Stimulated activated naive B cell treated with anti-CD40 and anti-IgM and Interleukin-4, amounts not matched to agents 10 μg/mL and 1 μg/mL and 100 μg/mL, for 72 hours (primary cell): ENCODE results near the gene PCNX2.

Source experiments
- ATAC-seq, 2 donors: fragments of 150-1000 bp; cut with Tn5 transposase; replicated peaks; 2 replicates each; pipeline ENCODE4 v1.10.0; 2021; ENCODE audit warnings: moderate library complexity in 1 of 2
- DNase-seq: peaks from one replicate; pipeline ENCODE4 v3.0.0; 2021
- H3K27ac Mint-ChIP-seq: one replicate; pipeline ENCODE4 v1.8.0; 2022; ENCODE audit warnings: mild to moderate bottlenecking, mixed read lengths
- H3K27me3 Mint-ChIP-seq, 2 donors: one replicate each; pipeline ENCODE4 v1.8.0; 2022; ENCODE audit warnings: mixed read lengths in 2 of 2
- H3K36me3 Mint-ChIP-seq, 2 donors: one replicate each; pipeline ENCODE4 v1.8.0; 2022; ENCODE audit warnings: mixed read lengths in 2 of 2, mild to moderate bottlenecking in 1 of 2
- H3K4me1 Mint-ChIP-seq, 2 donors: one replicate each; pipeline ENCODE4 v1.8.0; 2022; ENCODE audit warnings: mixed read lengths in 2 of 2, mild to moderate bottlenecking in 1 of 2
- H3K4me3 Mint-ChIP-seq, 2 donors: one replicate each; pipeline ENCODE4 v1.8.0; 2022; ENCODE audit warnings: mild to moderate bottlenecking in 2 of 2, mixed read lengths in 2 of 2, moderate library complexity in 1 of 2
- H3K9me3 Mint-ChIP-seq, 2 donors: one replicate each; pipeline ENCODE4 v1.8.0; 2022; ENCODE audit warnings: mixed read lengths in 2 of 2, mild to moderate bottlenecking in 1 of 2

The PCNX2 gene

DNA sequence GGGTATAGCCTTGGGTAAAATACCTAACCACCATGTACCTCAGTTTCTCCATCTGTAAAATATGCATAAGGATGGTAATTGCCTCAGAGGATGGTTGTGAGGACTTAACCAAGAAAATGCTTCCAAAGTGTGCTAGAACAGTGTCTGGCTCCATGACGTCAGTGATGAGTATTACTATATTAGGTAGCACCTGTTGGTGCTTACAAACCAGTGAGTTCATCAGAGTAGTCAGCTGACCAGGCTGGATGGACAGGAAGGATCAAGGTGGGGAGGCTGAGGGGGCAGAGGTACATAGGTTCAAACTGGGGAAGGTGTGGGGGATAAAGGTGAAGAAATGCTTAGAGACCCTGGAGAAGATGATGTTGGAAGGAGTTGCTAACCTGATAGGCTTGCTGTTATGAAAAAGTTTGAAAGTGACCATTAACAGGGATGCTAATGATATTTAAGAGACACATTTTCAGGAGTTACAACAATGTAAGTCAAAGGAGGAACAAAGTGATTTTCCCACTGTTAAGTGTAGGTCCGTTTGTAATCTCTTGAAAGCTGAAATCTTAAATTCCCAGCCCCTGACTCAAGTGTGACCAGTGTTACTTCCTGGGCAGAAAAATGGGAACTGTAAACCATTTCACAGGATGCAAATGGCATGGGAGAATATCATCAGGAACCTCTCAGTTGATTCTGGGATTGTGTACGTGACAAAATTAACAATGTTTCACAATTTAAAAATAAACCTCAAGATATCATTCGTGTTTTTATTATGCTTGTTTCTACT is 340.7 kb downstream of the PCNX2 start:
- Mint-ChIP-seq H3K27me3 (no peaks in the 10 kb centered on the region), H3K4me1 (peaks cover 20 to 32% of the 10 kb centered on the region in 2 donors), H3K36me3 (peaks cover 33 to 46% of the 10 kb centered on the region in 2 donors), H3K9me3 (peaks cover 10% of the 10 kb centered on the region in 2 donors), H3K27ac (no peak overlapping the region), H3K4me3 (no peak overlapping the region)
- ATAC-seq, result no peak
- DNase-seq, result no peak

DNA sequence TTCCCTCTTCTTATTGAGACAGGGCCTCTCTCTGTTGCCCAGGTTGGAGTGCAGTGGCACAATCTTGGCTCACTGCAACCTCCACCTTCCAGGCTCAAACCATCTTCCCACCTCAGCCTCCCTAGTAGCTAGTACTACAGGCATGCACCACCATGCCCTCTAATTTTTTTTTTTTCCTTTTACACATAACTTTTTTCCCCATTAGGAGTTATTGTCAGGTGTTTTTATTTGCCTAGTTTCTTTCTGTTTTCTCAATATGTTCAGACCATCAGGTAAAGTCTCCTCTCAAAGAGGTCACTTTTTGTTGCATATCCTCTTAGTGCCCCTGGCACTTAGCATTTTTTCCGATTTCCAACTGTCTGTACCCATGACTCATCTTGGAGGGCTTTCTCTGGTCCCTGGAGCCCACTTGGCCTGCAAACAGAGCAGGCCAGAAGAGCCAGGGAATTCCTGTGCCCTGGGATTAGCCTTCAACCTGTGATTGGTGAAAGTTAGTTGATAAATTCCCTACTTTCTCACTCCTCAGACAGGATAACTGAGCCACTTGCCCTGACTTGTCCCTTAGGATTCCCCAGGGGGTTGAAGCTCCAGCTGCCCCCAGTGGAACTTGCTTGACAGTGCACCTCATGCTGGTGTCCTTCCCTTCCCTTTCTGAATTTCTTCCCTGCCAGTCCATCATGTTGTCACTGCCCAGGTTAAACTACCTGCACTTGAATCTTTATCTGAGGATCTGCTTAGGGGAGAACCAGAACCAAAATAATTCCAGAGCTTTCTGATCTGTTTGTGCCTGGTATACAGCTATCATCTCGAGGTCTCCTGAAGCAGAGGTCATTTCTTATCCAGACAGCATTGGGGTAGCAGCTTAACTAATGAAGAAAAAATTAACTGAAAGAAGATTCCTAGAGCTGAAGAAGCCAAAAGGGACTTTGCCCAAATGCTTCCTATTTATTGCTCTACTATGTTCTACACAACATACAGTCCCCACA is 342.7 kb downstream of the PCNX2 start:
- Mint-ChIP-seq H3K9me3 (peaks cover 3% of the 10 kb centered on the region in 2 donors), H3K4me1 (peaks cover 25 to 40% of the 10 kb centered on the region in 2 donors), H3K27ac (no peak overlapping the region), H3K27me3 (no peaks in the 10 kb centered on the region), H3K36me3 (peaks cover 17 to 28% of the 10 kb centered on the region in 2 donors), H3K4me3 (peak overlapping the region; percentile 23 to 30)
- DNase-seq (peak; percentile 26), ATAC-seq (peak; percentile 42 to 46)

DNA sequence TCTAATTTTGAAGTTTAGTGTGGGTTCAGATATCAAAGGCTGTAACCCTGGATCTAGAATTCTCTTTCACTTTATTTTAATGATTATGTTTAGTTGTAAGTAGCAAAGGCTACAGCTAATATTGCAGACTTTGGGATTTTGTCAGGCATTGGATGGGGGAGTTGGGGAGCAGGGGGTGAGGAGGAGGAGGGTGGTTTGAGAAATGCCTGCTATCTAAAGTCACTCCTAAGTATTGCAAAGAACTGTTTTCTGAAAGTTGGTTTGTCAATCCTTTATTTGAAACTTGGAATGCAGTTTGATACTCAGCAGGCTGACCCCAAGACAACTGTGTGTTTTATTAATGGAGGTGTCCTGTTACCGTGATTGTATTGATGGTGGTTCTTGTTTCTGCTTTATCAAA is 343.9 kb downstream of the PCNX2 start:
- peaks cover 8 to 17% of the 10 kb centered on the region in 2 donors for H3K36me3 Mint-ChIP-seq
- no peak for DNase-seq
- H3K4me3 Mint-ChIP-seq, result peak overlapping the region; percentile 90 to 93
- H3K4me1 Mint-ChIP-seq, result peaks cover 23 to 40% of the 10 kb centered on the region in 2 donors
- no peaks in the 10 kb centered on the region for H3K27me3 Mint-ChIP-seq
- no peak for ATAC-seq
- no peaks in the 10 kb centered on the region for H3K9me3 Mint-ChIP-seq
- no peak overlapping the region for H3K27ac Mint-ChIP-seq

DNA sequence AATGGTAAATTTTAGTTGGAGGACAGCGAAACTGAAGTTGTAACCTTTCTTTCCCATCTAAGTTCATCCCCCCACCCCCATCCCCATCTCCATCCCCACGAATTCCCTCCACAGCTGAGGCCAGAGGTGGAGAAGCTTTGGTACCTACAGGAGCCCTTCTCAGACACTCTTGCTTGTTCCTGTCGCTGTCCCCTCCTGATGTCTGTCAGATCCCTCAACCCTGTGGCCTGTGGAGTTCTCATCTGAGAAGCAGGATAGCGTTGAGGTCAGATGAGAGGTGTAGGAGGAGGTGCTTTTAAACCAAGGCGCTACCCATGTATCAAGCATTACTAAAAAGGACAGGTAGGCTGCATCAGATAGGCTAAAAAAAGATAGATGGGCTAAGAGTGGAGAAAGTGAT is 344.3 kb downstream of the PCNX2 start:
- Mint-ChIP-seq H3K27ac (peak overlapping the region; percentile 93), H3K36me3 (peaks cover 6 to 17% of the 10 kb centered on the region in 2 donors), H3K27me3 (no peaks in the 10 kb centered on the region), H3K9me3 (no peaks in the 10 kb centered on the region), H3K4me3 (peak overlapping the region; percentile 90 to 93), H3K4me1 (peaks cover 23 to 40% of the 10 kb centered on the region in 2 donors)
- DNase-seq, result no peak
- peak; percentile 17 to 24 for ATAC-seq

DNA sequence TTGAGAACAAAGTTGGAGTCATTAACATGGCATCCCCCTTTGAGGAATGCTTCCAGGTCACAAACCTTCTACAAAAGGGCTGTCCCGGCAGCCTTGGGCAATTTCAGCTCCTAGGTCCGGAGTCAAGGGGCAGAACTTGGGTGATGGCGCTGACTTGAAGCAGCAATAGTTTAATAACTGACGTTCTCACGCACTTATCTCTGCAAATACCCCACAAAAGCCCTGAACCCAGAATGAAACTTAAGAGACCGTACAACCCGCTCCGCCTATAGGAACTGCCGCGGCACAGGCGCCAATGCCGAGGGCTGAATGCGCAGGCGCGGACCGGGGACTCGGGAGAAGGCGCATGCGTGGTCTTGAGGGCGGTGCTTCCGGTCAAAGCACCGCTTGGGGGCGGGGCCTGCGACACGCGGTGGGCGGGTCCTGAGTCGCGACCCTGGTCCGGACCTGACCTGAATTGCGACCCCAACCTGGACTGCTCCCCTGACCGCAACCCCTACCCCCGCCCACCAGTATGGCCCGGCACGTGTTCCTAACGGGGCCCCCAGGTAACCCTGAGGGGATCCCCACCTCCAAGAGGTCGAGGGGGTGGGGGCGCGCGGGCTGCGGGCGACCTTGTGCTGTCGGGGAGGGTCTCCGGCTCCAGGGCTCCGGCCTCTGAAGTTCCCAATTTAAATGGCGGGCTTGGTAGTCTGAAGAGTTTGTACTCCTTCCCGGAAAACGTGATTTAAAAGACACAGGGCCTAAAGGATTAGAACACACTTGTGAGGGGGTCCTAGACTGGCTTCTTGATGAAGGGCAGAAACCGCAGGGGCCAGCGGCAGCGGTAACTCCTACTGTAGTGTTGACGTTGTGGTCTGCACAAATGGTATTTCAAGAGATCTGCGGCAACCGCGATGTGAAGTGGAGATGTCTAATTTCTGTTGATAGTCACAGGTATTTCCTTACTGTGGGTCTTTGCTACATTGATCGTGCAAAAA is 345.0 kb downstream of the PCNX2 start, which contains the start of gene NTPCR:
Gene NTPCR, plus strand, starts transcription at position 415 of the 980 bp plus-strand sequence. Its CDS starts 100 bp downstream, at position 515.
- Mint-ChIP-seq H3K27ac (peak within 1 kb of the TSS; percentile 93), H3K4me1 (peaks cover 23 to 40% of the 10 kb centered on the region in 2 donors), H3K4me3 (peak within 1 kb of the TSS; percentile 90 to 93), H3K27me3 (no peaks in the 10 kb centered on the region), H3K36me3 (peaks cover 6 to 17% of the 10 kb centered on the region in 2 donors), H3K9me3 (no peaks in the 10 kb centered on the region)
- ATAC-seq (peak; percentile 86 to 89), DNase-seq (peak; percentile 93)

DNA sequence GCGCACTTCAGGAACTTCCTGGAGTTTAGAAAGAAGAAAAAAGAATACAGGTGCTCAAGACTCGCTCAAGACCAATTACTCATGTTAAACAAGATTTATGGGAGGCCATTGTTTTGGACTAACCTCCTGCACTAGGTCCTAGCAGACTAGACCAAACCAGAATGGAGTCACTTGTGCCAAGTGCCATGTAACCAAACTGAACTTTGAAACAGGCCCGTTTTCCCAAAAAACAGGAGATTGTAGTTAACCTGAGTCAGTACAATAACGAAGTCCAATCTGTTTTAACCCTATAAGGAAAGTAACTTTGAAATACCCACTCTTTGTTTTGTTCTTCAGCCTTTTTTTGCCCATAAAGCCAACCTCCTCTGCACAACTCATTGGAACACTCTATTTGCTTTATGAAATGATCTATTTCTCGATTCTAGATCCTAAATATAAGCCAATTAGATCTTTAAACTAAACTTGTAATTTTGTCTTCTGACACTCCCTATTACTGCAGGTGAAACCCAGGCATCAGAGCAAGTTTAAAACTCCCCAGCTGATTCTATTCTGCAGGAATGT is 345.8 kb downstream of the PCNX2 start:
- ATAC-seq (no peak), DNase-seq (no peak)
- Mint-ChIP-seq H3K4me3 (peak overlapping the region; percentile 90 to 93), H3K27me3 (no peaks in the 10 kb centered on the region), H3K9me3 (no peaks in the 10 kb centered on the region), H3K27ac (peak overlapping the region; percentile 93), H3K36me3 (peaks cover 2 to 15% of the 10 kb centered on the region in 2 donors), H3K4me1 (peaks cover 23 to 39% of the 10 kb centered on the region in 2 donors)

DNA sequence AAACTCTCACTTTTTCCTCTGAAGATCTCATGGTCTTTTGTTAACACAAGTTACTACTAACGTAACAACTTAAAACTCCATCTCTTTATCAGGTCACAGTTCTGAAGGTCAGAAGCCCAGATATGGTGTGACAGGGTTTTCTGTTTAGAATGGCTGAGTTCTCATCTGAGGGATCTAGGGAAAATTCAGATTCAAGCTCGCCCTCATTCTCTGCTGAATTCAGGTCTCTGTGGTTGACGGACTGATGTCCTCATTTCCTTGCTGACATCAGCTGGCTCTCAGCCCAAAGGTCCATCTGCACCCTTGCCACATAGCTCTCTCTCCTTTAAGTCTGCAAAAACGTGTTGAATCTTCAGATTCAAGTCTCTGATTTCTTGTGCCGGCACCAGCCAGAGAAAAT is 351.2 kb downstream of the PCNX2 start:
- H3K27me3 Mint-ChIP-seq, result peaks cover 0 to 4% of the 10 kb centered on the region in 2 donors
- DNase-seq (no peak), ATAC-seq (peak; percentile 54 to 59)
- peaks cover 0 to 2% of the 10 kb centered on the region in 2 donors for H3K36me3 Mint-ChIP-seq
- no peaks in the 10 kb centered on the region for H3K9me3 Mint-ChIP-seq
- H3K4me3 Mint-ChIP-seq, result no peak overlapping the region
- peak overlapping the region; percentile 85 for H3K27ac Mint-ChIP-seq
- peaks cover 15 to 23% of the 10 kb centered on the region in 2 donors for H3K4me1 Mint-ChIP-seq

DNA sequence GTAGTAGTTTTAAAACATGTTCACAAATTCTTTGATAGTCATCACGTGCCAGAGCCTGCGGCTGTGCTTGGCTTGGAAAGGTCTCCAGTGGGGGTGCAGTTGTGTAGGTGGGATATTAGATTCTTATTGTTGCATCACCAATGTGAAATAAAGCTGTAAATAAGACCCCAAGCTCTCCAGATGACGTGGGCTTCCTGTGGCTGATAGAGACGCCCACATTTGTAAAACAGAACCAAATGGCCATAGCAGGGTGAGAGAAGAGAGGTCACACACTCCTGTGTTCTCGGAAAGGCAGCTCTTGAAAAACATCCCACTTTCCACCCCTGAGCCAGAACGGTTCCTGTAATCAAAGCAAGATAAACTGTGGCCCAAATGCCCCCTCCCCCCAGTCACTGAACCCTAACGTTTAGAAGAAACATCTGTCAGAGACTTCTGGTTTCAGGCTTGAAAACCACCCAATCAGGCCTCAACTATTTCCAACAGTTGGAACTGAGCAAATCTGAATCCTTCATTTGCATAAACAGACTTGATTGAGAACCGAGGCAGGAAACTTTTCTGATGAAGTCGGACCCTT is 351.8 kb downstream of the PCNX2 start:
- H3K4me1 Mint-ChIP-seq, result peaks cover 11 to 20% of the 10 kb centered on the region in 2 donors
- peak; percentile 37 for DNase-seq
- H3K27ac Mint-ChIP-seq, result peak overlapping the region; percentile 85

DNA sequence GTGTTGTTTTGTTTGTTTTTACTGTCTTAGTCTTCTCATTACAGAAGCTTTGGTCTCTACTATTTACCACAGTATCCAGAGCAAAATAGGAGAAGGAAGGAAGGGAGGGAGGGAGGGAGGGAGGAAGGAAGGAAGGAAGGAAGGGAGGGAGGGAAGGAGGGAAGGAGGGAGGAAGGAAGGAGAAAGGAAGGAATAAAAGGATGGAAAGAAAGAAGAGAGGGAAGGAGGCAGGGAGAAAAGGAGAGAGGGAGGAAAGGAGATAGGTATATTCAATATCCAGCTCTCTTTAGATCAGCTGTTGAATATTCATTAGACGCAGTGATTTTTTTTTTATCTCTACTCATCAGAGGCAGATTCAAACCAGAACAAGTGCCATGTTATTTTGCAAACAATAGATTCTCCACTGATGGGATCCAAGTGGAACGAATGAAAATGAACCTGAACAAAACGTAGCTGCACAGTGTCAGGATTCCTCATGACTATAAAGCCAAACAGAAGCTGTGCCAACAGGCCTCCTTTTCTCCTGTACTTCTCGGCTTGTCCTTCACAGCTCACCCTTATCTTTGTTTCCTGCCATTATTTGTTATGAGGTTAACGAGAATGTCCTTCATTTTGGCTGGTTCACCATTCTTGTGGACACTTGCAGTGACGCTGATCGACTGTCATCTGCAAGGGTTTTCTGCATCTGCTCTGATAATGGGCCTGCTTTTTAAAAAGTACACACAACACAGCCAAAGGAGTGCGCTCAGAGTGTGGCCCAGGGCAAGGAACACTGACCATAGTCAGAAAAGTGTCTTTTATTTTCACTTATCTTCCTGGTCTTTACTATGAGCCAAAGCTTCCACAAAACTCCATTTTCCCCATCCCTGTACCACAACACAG is 352.9 kb downstream of the PCNX2 start:
- Mint-ChIP-seq H3K4me3 (no peak overlapping the region), H3K27me3 (peaks cover 0 to 10% of the 10 kb centered on the region in 2 donors), H3K9me3 (no peaks in the 10 kb centered on the region), H3K4me1 (peaks cover 11 to 20% of the 10 kb centered on the region in 2 donors), H3K27ac (no peak overlapping the region), H3K36me3 (no peaks in the 10 kb centered on the region)
- DNase-seq (no peak), ATAC-seq (no peak)

More for the DNA sequence above, 351.8 kb downstream of the PCNX2 start:
- H3K36me3 Mint-ChIP-seq, result no peaks in the 10 kb centered on the region
- ATAC-seq, result peak; percentile 81 to 84
- peak overlapping the region in 1 of 2 donors; percentile 2 for H3K4me3 Mint-ChIP-seq
- H3K9me3 Mint-ChIP-seq, result no peaks in the 10 kb centered on the region
- peaks cover 0 to 5% of the 10 kb centered on the region in 2 donors for H3K27me3 Mint-ChIP-seq

DNA sequence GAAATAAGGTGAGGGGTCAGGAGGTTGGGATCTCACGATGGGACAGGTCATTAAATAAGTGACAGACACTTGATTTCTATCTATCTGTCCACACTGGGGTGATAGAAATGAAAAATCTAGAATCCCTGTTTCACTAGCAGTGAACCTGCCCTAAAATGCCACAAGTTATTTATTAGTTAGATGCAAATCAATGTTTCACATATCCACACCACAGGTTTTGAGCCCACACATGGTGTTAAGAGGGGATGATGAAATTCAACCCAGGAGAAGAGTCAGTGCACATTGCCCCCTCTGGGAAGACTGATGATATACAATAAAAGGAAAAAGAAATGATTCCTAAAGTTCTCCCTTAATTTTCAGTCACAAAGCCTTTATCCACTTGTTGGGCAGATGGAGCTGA is 355.3 kb downstream of the PCNX2 start:
- Mint-ChIP-seq H3K36me3 (no peaks in the 10 kb centered on the region), H3K4me1 (peaks cover 11 to 20% of the 10 kb centered on the region in 2 donors), H3K4me3 (no peak overlapping the region), H3K9me3 (no peaks in the 10 kb centered on the region), H3K27ac (no peak overlapping the region), H3K27me3 (peaks cover 5 to 14% of the 10 kb centered on the region in 2 donors)
- ATAC-seq (no peak), DNase-seq (no peak)

DNA sequence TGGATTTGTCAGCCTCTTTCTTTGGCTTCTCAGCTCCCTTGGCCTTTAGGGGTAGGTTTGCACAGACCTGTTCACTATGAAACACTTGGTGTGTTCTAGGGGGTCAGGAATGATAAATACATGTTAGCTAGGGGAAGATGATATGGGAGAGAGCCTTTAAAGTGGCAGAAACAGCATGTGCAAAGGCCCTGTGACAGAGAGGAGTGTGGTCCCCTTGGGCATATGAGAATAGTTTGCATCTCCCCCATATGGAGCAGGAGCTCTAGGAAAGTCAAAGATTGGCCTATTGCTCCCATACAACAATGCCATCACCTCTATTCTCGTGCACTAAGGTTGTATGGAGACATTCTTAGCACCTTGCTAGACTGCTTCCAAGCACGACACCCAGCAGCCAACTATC is 355.8 kb downstream of the PCNX2 start:
- Mint-ChIP-seq H3K9me3 (no peaks in the 10 kb centered on the region), H3K27me3 (peaks cover 5 to 14% of the 10 kb centered on the region in 2 donors), H3K36me3 (no peaks in the 10 kb centered on the region), H3K4me3 (no peak overlapping the region), H3K4me1 (peaks cover 11 to 20% of the 10 kb centered on the region in 2 donors), H3K27ac (no peak overlapping the region)
- no peak for ATAC-seq
- no peak for DNase-seq

DNA sequence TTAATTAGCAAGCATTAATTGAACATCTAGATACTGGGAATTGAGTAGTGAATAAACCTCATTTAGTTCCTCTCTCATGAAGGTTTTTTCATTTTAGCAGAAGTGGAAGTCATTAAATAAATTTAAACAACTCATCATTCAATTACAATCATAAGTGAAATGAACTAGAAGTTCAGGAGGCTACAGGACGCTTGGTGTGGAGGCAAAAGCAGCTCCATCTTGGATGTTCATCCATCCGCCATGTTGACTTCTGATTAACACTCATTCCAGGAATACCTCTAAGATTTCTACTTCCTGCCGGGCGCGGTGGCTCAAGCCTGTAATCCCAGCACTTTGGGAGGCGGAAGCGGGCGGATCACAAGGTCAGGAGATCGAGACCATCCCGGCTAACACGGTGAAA is 356.6 kb downstream of the PCNX2 start:
- H3K27ac Mint-ChIP-seq, result no peak overlapping the region
- ATAC-seq (no peak), DNase-seq (no peak)
- no peaks in the 10 kb centered on the region for H3K9me3 Mint-ChIP-seq
- H3K4me3 Mint-ChIP-seq, result no peak overlapping the region
- H3K4me1 Mint-ChIP-seq, result peaks cover 6 to 12% of the 10 kb centered on the region in 2 donors
- no peaks in the 10 kb centered on the region for H3K36me3 Mint-ChIP-seq
- peaks cover 5 to 14% of the 10 kb centered on the region in 2 donors for H3K27me3 Mint-ChIP-seq
